ENCODE measurements around the gene TMTC4.
A peak's percentile ranks its signal among the peaks of the same experiment; 100 is the strongest.

TMTC4 gene

GRCh38 chr13:100666124-100666523, 8.5 kb downstream of the TMTC4 start:
- no peak for DNase-seq

DNA sequence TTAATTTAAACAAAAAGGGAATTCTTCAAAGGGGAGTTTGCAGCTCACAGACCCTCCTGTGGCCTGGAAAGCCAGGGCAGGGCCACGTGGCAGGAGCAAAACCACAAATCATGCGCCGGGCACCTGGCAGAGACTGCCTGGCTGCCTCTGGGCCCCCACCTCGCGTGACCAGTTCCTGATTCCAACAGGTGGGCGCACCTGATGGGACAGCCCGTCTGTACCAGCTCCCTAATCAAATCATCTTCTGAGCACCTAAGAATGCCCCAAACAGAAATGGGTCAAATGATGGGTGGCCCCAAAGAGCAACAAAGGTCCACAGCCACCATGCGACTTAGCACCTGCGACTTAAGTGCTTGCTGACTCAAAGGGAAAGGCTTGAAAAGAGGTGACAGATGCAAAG, 9.2 kb downstream of the TMTC4 start:
- DNase-seq, result no peak

GRCh38 chr13:100664171-100664900, 10.3 kb downstream of the TMTC4 start:
- no peak for DNase-seq

DNA sequence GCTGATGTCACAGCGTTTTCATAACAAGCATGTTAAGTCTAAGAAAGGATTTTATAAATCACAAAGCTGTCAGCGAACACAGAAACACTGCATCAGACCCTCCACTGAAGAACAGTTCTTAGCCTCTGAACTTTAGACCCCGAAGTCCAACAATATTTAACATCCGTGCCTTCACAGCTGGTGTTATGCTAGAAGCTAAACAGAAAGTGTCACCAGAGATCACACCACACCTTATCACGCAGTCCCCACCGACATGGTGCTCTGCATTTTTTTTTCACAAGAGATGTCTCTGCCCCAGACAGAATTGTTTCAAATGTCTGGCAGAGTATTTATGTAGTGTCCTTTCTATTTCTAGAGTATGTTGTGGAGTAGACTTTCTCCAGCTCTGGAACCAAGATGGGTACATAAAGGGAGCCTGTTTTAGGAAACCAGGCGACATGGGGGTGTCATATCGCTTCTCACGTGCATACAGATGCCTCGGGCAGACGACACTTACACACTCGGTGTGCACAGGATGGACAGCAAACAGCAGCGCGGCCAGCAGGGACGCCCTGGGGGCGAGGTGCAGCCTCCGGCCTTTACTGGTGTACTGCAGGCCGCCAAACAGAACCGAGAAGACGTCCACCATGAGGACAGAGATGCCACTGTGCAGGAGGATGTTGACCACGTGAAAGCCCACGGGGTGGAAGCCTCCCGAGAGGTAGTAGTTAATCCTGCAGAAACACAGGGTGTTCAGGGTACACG, 12.0 kb downstream of the TMTC4 start:
- no peak for DNase-seq

GRCh38 chr13:100660761-100661160, 13.8 kb downstream of the TMTC4 start:
- DNase-seq, result no peak

GRCh38 chr13:100659578-100659977, 15.0 kb downstream of the TMTC4 start:
- no peak for DNase-seq

GRCh38 chr13:100658363-100658762, 16.2 kb downstream of the TMTC4 start:
- DNase-seq, result no peak

GRCh38 chr13:100657881-100658315, 16.7 kb downstream of the TMTC4 start:
- no peak for DNase-seq

- no peak for DNase-seq
Observed at GRCh38 chr13:100652510-100652909, 22.1 kb downstream of the TMTC4 start.

- peak; percentile 51 for DNase-seq
Observed at GRCh38 chr13:100650326-100650725, 24.3 kb downstream of the TMTC4 start.

DNA sequence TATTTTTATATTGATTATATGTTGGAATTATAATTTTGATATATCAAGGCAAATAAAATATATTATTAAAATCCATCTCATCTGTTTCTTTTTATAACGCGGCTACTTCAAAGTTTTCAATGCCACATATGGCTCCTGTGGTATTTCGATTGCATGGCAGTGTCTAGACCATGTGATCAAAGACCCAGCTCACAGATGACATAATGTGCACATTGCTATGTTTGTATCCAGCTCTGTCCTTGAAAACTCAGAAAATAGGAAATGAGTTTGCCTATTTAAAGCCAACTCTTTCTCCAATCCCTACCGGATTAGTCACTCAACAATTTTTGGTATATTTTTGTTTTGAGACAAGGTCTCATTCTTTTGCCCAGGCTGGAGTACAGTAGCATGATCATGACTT, 26.2 kb downstream of the TMTC4 start:
- DNase-seq, result no peak

DNA sequence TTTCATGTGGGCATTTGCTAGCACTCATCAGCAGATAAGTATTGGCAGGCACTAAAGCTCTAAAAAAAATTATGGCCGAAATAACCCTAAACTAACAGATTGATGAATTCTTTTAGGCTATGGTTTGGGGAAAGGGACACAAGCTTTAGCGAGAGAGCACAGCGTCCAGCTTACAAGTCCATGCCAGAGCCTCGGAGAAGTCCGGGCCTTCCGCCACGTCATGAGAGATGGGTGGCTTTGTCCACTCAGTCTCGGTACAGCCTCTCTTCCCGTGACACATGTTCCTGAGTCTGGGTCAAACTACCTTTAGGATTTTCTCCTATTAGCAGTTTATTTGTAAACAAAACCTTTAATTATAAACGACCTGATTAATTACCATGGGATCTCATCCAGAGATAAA, 27.7 kb downstream of the TMTC4 start:
- no peak for DNase-seq

DNA sequence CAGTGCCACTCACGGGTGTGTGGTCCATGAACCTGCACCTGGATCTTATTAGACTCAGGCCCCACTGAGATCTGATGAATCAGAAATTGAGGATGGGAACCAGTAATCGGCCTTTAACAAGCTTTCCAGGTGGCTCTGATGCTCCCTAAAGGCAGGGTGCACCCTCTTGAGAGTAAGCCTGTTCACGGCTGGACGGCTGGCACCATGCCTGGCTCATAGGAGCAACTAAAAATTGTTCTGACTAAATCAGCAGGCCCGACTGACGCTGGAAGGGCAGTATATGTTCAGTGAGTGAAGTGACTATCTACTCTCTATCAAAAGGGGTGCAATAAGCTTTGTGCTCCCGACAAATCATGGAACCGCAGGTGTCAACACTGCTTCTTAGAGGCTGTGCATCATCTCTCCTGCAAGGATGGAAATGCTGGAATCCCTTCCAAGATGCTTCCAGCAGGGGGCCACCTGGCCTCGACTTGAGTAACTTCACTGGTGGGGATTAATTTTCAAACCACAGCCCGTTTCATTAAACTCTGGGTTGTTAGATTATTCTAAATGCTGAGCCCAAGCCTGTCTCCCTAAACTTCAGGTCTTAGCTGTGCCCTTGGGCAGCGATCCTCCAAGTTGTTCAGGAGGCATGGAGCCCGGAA, 28.4 kb downstream of the TMTC4 start:
- no peak for DNase-seq

DNA sequence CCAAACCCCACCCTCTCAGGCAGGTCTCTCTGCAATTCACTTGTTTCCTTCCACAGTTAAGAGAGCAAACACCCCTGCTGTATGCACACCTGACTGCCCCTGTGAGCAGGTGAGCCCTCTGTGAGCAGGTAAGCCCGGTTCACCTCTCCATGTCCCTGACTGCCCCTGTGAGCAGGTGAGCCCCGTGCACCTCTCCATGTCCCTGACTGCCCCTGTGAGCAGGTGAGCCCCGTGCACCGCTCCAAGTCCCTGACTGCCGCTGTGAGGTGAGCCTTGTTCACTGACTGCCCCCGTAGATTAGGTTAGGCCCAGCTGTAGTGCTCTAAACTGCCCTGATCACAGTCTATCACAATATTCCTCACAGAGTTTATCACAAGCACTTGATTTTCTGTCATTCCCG, 29.2 kb downstream of the TMTC4 start:
- DNase-seq, result peak; percentile 60

GRCh38 chr13:100644371-100644770, 30.2 kb downstream of the TMTC4 start:
- DNase-seq, result no peak

DNA sequence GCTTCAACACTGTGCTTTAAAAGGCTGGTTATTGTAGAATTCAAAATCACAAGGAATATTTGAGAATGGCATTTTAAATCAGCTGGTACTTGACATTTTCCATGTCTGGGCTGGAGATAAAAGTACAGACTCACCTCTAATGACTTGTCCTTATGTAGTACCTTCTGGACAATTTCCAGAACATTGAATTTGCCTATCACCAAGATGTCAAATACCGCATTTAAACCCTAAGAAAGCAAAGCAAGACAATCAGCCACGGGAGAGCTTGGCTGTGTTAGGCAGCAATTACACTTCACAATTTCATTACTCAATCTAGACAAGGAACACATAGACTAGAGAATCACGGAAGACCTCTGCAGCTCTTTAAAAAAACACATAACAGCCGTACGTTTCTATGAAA, 36.8 kb downstream of the TMTC4 start:
- DNase-seq, result no peak

GRCh38 chr13:100637380-100637779, 37.2 kb downstream of the TMTC4 start:
- no peak for DNase-seq

GRCh38 chr13:100636441-100636840, 38.2 kb downstream of the TMTC4 start:
- DNase-seq, result no peak

- DNase-seq, result no peak
Observed at GRCh38 chr13:100636004-100636403, 38.6 kb downstream of the TMTC4 start.

- DNase-seq, result no peak
Observed at GRCh38 chr13:100634696-100635095, 39.9 kb downstream of the TMTC4 start.

- no peak for DNase-seq
Observed at GRCh38 chr13:100633461-100633860, 41.1 kb downstream of the TMTC4 start.

- DNase-seq, result no peak
Observed at GRCh38 chr13:100630555-100630954, 44.0 kb downstream of the TMTC4 start.

GRCh38 chr13:100627120-100627519, 47.5 kb downstream of the TMTC4 start:
- no peak for DNase-seq

- no peak for DNase-seq
Observed at GRCh38 chr13:100625447-100625846, 49.1 kb downstream of the TMTC4 start.

All from NCI-H2029 (cell line).